Pancreas (tissue), 10 donors: Measurements from ENCODE around the gene ZFP91. TPM values are rescaled to one million over a fixed set of nuclear protein-coding genes. Genes with fewer than 3 reads are reported as not detected.

Experiments
- ATAC-seq, 4 donors: fragments of 200-7000 bp; cut with Tn5 transposase; one replicate each; pipeline versions ENCODE4 v1.8.0 to v1.9.1; 2020; ENCODE audit warnings: mild to moderate bottlenecking in 4 of 4, moderate library complexity in 4 of 4
- DNase-seq, 6 donors: peaks; one replicate each; pipeline ENCODE4 v3.0.0-alpha.2; 2020
- FAIRE-seq: peaks from 2 replicates; lab custom pipeline; 2012; peaks lifted over from hg19 to GRCh38; lab: Jason Lieb, UNC
- H3K27ac ChIP-seq, 4 donors: fragments of 200-600 bp; sonication (generic); 1 replicate in 3 of 4; 2 replicates in 1 of 4; pipeline versions ENCODE4 v1.5.0 to v1.8.0; 2020
- H3K27me3 ChIP-seq, 4 donors: fragments of 200-600 bp; one replicate each; pipeline ENCODE4 v1.8.0; 2021
- H3K36me3 ChIP-seq, 3 donors: fragments of 200-600 bp; sonication (generic) in 1 of 3; one replicate each; pipeline versions ENCODE4 v1.5.0 to v1.8.0; 2020 to 2021
- H3K4me1 ChIP-seq, 3 donors: fragments of 200-600 bp; one replicate each; pipeline ENCODE4 v1.8.0; 2021
- H3K4me3 ChIP-seq, 4 donors: fragments of 200-600 bp; sonication (generic) in 2 of 4; one replicate each; pipeline versions ENCODE4 v1.5.0 to v1.8.0; 2020 to 2021
- H3K9me3 ChIP-seq, 4 donors: fragments of 200-600 bp; one replicate each; pipeline ENCODE4 v1.8.0; 2021
- CTCF ChIP-seq, 4 donors: fragments of 200-600 bp; sonication (generic) in 3 of 4; IDR thresholded peaks; one replicate each; pipeline versions ENCODE4 v1.5.0 to v1.8.0; 2021; ENCODE audit warnings: antibody characterized with exemption in 4 of 4
- WGBS, 2 donors: extraction: QIAGEN DNeasy Blood & Tissue Kit; methylation state at CpG; one replicate each; pipeline ENCODE4 v1.1.7; 2013; 5-methylcytosine and 5-hydroxymethylcytosine counted together
- intact Hi-C, 3 donors: fragments of 100-400 bp; cut with DNase I; formaldehyde crosslinking; loops; one replicate each; pipeline versions ENCODE4 v1.11.1 to v1.14.2; 2022
- polyA plus RNA-seq, 2 donors: library from polyadenylated mRNA; stranded (reverse); fragments of 200-250 nt; gene quantifications; one replicate each; pipeline ENCODE4 v1.2.3, GENCODE V29; 2013
- total RNA-seq, 6 donors: library from RNA; stranded (reverse); fragmentation: NEBNext Ultra II Directional in 4 of 6; extraction: Animal tissue kit (Norgen Biotek cat#: 25700) in 4 of 6; gene quantifications; one replicate each; pipeline versions ENCODE4 v1.2.1 to v1.2.4, GENCODE V29; 2021 to 2023
- donor health status: healthy with polysubstance abuse.
- donor health status: DM: no; HTN: no; CAD: no; lungs with moderate emphysema.
- donor health status: DM: no; HTN: no; CAD: no.
- donor health status: control.
- donor health status: control.
- donor health status: Bipolar disorder and iron deficiency.
- donor health status: DM: yes; HTN: yes; CAD: no.
- donor health status: DM: no; HTN: no; CAD: no.
- donor health status: DM: no; HTN: no; CAD: no.
- donor health status: DM: yes; HTN: yes; CAD: no.

ZFP91 gene
- total and polyA plus RNA-seq, 8 donors: 6.3 to 23.0 (median 18.8) TPM

GRCh38 chr11:58596621-58597020 is 17.8 kb downstream of the ZFP91 start:
- ATAC-seq (no peak), FAIRE-seq (no peak), DNase-seq (no peak)
- Histone ChIP-seq H3K27me3 (no peaks in the 10 kb centered on the region), H3K27ac (no peak overlapping the region), H3K36me3 (no peaks in the 10 kb centered on the region), H3K4me1 (peaks cover 12 to 25% (median 13%) of the 10 kb centered on the region in 3 donors), H3K9me3 (no peaks in the 10 kb centered on the region), H3K4me3 (no peak overlapping the region)
- no peak for TF ChIP-seq CTCF (IDR thresholded peaks at IDR 0.05)
- 87 to 91% methylated on average over 3 of the region's 3 CpGs for WGBS, 2 donors
- intact Hi-C loops: no loop called here

- Histone ChIP-seq H3K27me3 (no peaks in the 10 kb centered on the region), H3K9me3 (no peaks in the 10 kb centered on the region), H3K27ac (no peak overlapping the region), H3K36me3 (no peaks in the 10 kb centered on the region), H3K4me1 (peaks cover 12 to 25% (median 13%) of the 10 kb centered on the region in 3 donors), H3K4me3 (no peak overlapping the region)
- 67 to 70% methylated on average over 3 of the region's 3 CpGs for WGBS, 2 donors
- intact Hi-C loops: no loop called here
- ATAC-seq (no peak), DNase-seq (no peak), FAIRE-seq (no peak)
- TF ChIP-seq CTCF (IDR thresholded peaks at IDR 0.05): no peak
Measured at GRCh38 chr11:58597486-58598144, 18.8 kb downstream of the ZFP91 start.

- WGBS, 2 donors: 84 to 85% methylated on average over 2 of the region's 2 CpGs
- TF ChIP-seq CTCF (IDR thresholded peaks at IDR 0.05): no peak
- Histone ChIP-seq H3K4me3 (no peak overlapping the region), H3K4me1 (peaks cover 3 to 25% (median 3%) of the 10 kb centered on the region in 3 donors), H3K27ac (no peak overlapping the region), H3K9me3 (no peaks in the 10 kb centered on the region), H3K36me3 (no peaks in the 10 kb centered on the region), H3K27me3 (no peaks in the 10 kb centered on the region)
- DNase-seq: no peak
- intact Hi-C loops: no loop called here
- no peak for FAIRE-seq
- no peak for ATAC-seq
Measured at GRCh38 chr11:58600510-58600909, 21.6 kb downstream of the ZFP91 start.

GRCh38 chr11:58606930-58607714 is 28.3 kb downstream of the ZFP91 start:
- ATAC-seq (no peak), DNase-seq (no peak), FAIRE-seq (peak; percentile 13)
- Histone ChIP-seq H3K27ac (no peak overlapping the region), H3K9me3 (no peaks in the 10 kb centered on the region), H3K27me3 (no peaks in the 10 kb centered on the region), H3K4me1 (no peaks in the 10 kb centered on the region), H3K4me3 (no peak overlapping the region), H3K36me3 (peaks cover 0 to 18% (median 9%) of the 10 kb centered on the region in 3 donors)
- WGBS, 2 donors: 78 to 81% methylated on average over 4 of the region's 4 CpGs
- intact Hi-C loops: no loop called here
- TF ChIP-seq CTCF (IDR thresholded peaks at IDR 0.05): no peak

- Histone ChIP-seq H3K36me3 (peaks cover 0 to 27% (median 20%) of the 10 kb centered on the region in 3 donors), H3K4me1 (no peaks in the 10 kb centered on the region), H3K27ac (no peak overlapping the region), H3K4me3 (no peak overlapping the region), H3K27me3 (no peaks in the 10 kb centered on the region), H3K9me3 (no peaks in the 10 kb centered on the region)
- TF ChIP-seq CTCF (IDR thresholded peaks at IDR 0.05): no peak
- intact Hi-C loops: no loop called here
- WGBS, 2 donors: 87 to 99% methylated on average over 5 of the region's 5 CpGs
- FAIRE-seq (no peak), ATAC-seq (no peak), DNase-seq (no peak)
Measured at GRCh38 chr11:58608331-58608730, 29.5 kb downstream of the ZFP91 start.
